ENCODE measurements around the gene UBASH3A. TPM values are rescaled to one million over a fixed set of nuclear protein-coding genes. Genes with fewer than 3 reads are reported as not detected.
A peak's percentile ranks its signal among the peaks of the same experiment; 100 is the strongest.

Gene UBASH3A

DNA sequence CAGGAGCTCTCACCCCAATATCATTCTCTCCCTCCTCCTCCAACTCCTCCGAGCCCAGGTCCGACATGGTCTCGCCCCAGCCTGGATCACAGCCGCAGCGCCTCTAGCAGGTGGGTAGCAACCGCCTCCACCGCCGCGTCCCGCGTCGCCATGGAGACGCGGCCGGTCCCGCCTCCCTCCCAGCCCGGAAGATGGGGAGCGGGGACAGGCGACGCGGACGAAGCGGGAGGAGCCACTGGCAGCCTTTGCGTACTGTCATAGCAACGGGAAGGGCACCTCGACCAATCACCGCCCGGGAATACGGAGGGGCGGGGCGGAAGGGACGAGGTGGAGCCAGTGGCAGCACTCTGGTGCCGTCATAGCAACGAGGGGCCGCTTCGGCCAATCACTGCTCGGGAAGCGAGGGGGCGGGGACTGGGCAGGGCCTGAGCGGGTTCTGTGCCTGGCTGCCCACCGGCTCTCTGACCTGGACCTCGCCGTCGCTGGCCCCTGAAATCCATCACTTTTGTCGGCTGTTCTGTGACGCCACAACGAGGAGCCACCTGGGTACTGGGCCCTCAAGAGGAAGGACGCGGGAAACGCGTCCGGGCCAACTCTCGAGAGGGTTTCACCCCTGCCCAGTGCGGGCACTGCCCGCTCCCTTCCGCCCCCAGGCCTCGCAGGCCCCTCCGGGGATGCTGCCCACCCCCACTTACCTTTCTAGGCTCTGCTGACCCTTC lies 92.6 kb downstream of the UBASH3A start, which contains the start of gene RSPH1:
Gene RSPH1, minus strand, starts transcription at position 105 of the 719 bp plus-strand sequence. Its CDS starts 38 bp downstream, at position 67.
- Histone ChIP-seq H3K9ac (ENCODE audit: low read length) (peak within 1 kb of the TSS; percentile 95), H3K4me1 (ENCODE audit: control insufficient read depth, insufficient read depth, low read depth, low read length) (peaks cover 13% of the 10 kb centered on the region), H2BK12ac (ENCODE audit: low read length in 2 of 2) (no peak within 1 kb of the TSS), H2BK5ac (ENCODE audit: low read depth, low read length, poor library complexity, severe bottlenecking) (no peak within 1 kb of the TSS), H3K27me3 (ENCODE audit: control insufficient read depth in 1 of 2, insufficient read depth in 1 of 2, low read length in 2 of 2) (peaks cover 0 to 14% of the 10 kb centered on the region in 2 experiments), H3K27ac (ENCODE audit: low read length, poor library complexity, severe bottlenecking) (no peak within 1 kb of the TSS), H2AK5ac (ENCODE audit: low read length, severe bottlenecking) (no peak within 1 kb of the TSS), H3K36me3 (ENCODE audit: control insufficient read depth in 1 of 2, insufficient read depth in 2 of 2, low read depth in 1 of 2, low read length in 2 of 2) (no peaks in the 10 kb centered on the region), H2BK120ac (ENCODE audit: low read depth, low read length) (no peak within 1 kb of the TSS), H2AFZ (ENCODE audit: low read depth, low read length) (peak within 1 kb of the TSS; percentile 90), H3K4me3 (ENCODE audit: insufficient read depth in 1 of 2, low read depth in 1 of 2, low read length in 2 of 2) (peak within 1 kb of the TSS; percentile 69 to 97), H3K4ac (ENCODE audit: low read depth in 1 of 2, low read length in 2 of 2) (peak within 1 kb of the TSS in 1 of 2 experiments; percentile 40), H4K91ac (ENCODE audit: low read length) (no peak within 1 kb of the TSS), H2BK15ac (ENCODE audit: low read depth, poor library complexity, severe bottlenecking) (no peak within 1 kb of the TSS), H3K4me2 (ENCODE audit: low read length, poor library complexity, severe bottlenecking) (peak within 1 kb of the TSS; percentile 98), H3K14ac (ENCODE audit: low read length in 2 of 2) (no peak within 1 kb of the TSS), H4K8ac (ENCODE audit: low read length) (peak within 1 kb of the TSS; percentile 39), H3K9me3 (ENCODE audit: control insufficient read depth, low read length) (no peaks in the 10 kb centered on the region), H3K23ac (ENCODE audit: low read length in 2 of 2) (no peak within 1 kb of the TSS), H3K79me1 (replicated peaks; ENCODE audit: low read length, poor library complexity, severe bottlenecking) (peaks cover 2% of the 10 kb centered on the region), H3K18ac (ENCODE audit: low read depth in 1 of 2, low read length in 2 of 2) (no peak within 1 kb of the TSS)
- WGBS, result 2% methylated on average over 58 of the region's 58 CpGs
- peak; percentile 99 for DNase-seq

GRCh38 chr21:42496839-42497202 lies 93.1 kb downstream of the UBASH3A start:
- H2AK5ac ChIP-seq (ENCODE audit: low read length, severe bottlenecking), result no peak overlapping the region
- WGBS, result 36% methylated on average over 16 of the region's 19 CpGs
- H3K18ac ChIP-seq (ENCODE audit: low read depth in 1 of 2, low read length in 2 of 2), result no peak overlapping the region
- H3K4me2 ChIP-seq (ENCODE audit: low read length, poor library complexity, severe bottlenecking), result peak overlapping the region; percentile 69
- no peak for DNase-seq
- H3K4me1 ChIP-seq (ENCODE audit: control insufficient read depth, insufficient read depth, low read depth, low read length), result peaks cover 13% of the 10 kb centered on the region
- H3K9me3 ChIP-seq (ENCODE audit: control insufficient read depth, low read length), result no peaks in the 10 kb centered on the region
- peak overlapping the region; percentile 72 for H2AFZ ChIP-seq (ENCODE audit: low read depth, low read length)
- H3K14ac ChIP-seq (ENCODE audit: low read length in 2 of 2), result no peak overlapping the region
- H3K79me1 ChIP-seq (replicated peaks; ENCODE audit: low read length, poor library complexity, severe bottlenecking), result peaks cover 2% of the 10 kb centered on the region
- H4K91ac ChIP-seq (ENCODE audit: low read length), result no peak overlapping the region
- peaks cover 0 to 11% of the 10 kb centered on the region in 2 experiments for H3K27me3 ChIP-seq (ENCODE audit: control insufficient read depth in 1 of 2, insufficient read depth in 1 of 2, low read length in 2 of 2)
- peak overlapping the region; percentile 60 to 97 for H3K4me3 ChIP-seq (ENCODE audit: insufficient read depth in 1 of 2, low read depth in 1 of 2, low read length in 2 of 2)
- no peaks in the 10 kb centered on the region for H3K36me3 ChIP-seq (ENCODE audit: control insufficient read depth in 1 of 2, insufficient read depth in 2 of 2, low read depth in 1 of 2, low read length in 2 of 2)
- H2BK12ac ChIP-seq (ENCODE audit: low read length in 2 of 2), result no peak overlapping the region
- peak overlapping the region in 1 of 2 experiments; percentile 40 for H3K4ac ChIP-seq (ENCODE audit: low read depth in 1 of 2, low read length in 2 of 2)
- H2BK15ac ChIP-seq (ENCODE audit: low read depth, poor library complexity, severe bottlenecking), result no peak overlapping the region
- H4K8ac ChIP-seq (ENCODE audit: low read length), result peak overlapping the region; percentile 39
- H3K27ac ChIP-seq (ENCODE audit: low read length, poor library complexity, severe bottlenecking), result no peak overlapping the region
- no peak overlapping the region for H3K23ac ChIP-seq (ENCODE audit: low read length in 2 of 2)
- no peak overlapping the region for H2BK120ac ChIP-seq (ENCODE audit: low read depth, low read length)
- peak overlapping the region; percentile 95 for H3K9ac ChIP-seq (ENCODE audit: low read length)
- no peak overlapping the region for H2BK5ac ChIP-seq (ENCODE audit: low read depth, low read length, poor library complexity, severe bottlenecking)

Small RNA genes lying within 50 kb of the gene (small RNA-seq; reads per million reads assigned to genes)
- gene RNU6-1149P (ENCODE audit: low read depth), result not detected
